ENCODE measurements around the gene SRRM2.

- TF ChIP-seq CTCF (IDR thresholded peaks at IDR 0.05) (no peak), EP300 (IDR thresholded peaks at IDR 0.05) (no peak), POLR2AphosphoS5 (IDR thresholded peaks at IDR 0.05) (no peak), POLR2A (IDR thresholded peaks at IDR 0.05) (no peak)
These were observed 35.0 kb downstream of the SRRM2 start, which contains the start of gene PRSS33 for GRCh38 chr16:2787406-2787805.
